ENCODE measurements around the gene ARMS2.

Gene ARMS2

DNA sequence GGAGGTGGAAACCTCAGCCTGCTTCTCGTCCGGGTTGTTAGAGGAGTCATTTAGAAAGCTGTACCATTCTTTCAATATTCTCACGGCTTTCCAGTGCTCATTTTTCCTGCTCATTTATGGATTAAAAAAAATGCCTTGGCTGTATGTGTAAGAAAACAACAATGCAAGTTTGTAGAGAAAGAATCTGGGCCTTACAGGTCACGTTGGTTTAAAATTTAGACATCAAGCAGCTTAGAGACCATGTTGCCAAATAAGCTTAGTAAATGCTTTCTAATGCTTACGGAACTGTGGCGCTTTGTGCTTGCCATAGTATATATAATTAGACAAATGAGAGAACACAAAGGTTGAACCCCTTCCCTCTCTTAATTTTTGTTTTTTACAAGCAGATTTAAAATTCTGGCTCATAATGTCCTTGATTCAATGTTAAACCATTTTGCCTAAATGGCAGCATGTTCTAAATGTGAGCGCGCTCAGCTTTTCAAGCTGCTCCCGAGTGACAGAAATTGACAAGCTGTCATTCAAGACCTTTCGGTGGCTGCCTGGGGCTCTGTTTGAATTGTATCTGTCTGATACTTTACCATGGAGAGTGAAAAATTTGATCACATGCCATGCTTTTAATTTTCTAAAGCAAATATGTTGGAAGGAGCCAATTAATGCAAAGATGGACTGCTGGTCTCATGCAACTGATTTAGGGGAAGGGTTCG, 1.1 kb downstream of the ARMS2 start:
- DNase-seq: no peak

DNA sequence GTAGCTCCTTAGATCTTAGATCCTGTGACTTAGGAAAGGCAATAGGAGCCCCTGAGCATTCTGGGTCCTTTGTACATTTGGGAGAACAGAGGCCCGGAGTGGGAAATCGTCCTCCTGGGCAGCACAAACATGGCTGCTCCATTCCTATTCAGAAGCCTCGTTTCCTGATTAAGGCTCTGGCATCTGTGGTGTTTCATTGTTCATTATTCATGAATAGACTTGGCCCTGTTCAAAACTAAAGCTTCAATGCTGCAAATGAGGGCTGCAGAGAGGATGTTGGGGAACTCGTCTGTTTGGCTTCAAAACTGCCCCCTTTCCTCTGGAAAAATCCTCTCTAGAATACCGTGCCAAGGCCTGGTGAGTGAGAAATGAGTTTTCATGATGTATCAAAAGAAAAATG, 3.5 kb downstream of the ARMS2 start:
- DNase-seq: no peak

DNA sequence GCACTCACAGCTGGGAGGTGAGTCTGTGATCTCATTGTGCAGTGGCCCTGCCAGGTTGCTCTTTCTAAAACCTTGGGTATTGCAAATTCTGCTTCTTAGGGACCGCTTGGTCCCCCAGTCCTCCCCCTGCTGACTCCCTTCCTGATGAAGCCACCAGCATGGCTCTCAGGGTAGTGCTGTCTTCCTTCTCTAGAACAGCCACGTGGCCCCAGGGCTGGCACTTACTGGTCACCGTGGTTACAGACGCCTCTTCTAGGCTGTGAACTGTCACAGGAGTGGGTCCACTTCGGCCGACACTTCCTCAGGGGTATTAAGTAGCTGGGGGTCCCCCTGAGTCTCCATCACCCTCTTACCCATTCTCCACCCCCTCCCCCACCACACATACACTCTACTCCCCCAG, 4.2 kb downstream of the ARMS2 start:
- DNase-seq: no peak

DNA sequence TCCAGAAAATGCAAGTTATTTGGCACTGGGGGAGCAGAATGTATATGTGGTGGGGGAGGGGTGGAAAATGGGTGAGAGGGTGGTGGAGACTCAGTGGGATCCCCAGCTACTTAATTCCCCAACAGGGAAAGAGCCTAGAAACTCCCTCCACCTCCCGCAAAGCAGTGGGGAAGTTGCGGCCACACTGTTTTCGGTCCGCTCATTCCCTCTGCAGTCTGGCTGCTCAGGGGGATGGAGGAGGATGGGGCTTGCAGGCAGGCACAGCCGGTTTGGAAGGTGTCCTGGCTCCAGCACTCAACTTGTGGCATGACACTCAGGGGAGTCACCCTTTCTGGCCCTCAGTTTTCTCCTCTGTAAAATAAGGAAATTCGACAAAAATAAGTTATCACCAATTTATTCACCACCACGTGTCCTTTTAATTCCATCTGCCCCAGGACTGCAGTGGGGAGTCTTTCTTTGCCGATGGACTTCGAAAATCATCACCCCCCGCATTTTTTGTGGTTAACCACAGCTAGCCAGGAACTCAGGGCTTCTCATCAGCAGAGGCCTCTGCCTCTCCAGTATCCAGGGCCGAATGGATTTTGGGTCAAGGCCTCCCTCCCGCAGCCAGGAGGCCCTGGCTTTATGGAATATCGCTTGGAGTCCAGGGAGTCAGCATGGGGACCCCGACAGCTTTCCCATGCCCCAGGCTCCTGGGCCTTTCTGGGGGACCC, 5.3 kb downstream of the ARMS2 start:
- DNase-seq: no peak

DNA sequence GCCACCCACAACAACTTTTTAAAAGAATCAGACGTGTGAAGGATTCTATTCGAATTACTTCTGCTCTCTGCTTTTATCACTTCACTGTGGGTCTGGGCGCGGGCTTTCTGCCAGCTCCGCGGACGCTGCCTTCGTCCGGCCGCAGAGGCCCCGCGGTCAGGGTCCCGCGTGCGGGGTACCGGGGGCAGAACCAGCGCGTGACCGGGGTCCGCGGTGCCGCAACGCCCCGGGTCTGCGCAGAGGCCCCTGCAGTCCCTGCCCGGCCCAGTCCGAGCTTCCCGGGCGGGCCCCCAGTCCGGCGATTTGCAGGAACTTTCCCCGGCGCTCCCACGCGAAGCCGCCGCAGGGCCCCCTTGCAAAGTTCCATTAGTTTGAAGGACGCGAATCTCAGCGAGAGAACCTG, 6.4 kb downstream of the ARMS2 start:
- DNase-seq: no peak

DNA sequence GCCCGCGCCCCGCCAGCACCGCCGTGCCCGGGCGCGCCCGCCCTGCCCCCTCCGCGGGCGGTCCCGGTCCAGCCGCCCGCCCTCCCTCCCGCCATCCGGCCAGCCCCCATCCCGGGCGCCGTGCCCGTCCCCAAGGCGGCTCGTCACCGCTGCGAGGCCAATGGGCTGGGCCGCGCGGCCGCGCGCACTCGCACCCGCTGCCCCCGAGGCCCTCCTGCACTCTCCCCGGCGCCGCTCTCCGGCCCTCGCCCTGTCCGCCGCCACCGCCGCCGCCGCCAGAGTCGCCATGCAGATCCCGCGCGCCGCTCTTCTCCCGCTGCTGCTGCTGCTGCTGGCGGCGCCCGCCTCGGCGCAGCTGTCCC, 6.9 kb downstream of the ARMS2 start, which contains the start of gene HTRA1:
TSS of gene HTRA1 (plus strand) at position 187 of the 362 bp plus-strand sequence. CDS start at position 287, 100 bp downstream.
- DNase-seq: peak; percentile 83

DNA sequence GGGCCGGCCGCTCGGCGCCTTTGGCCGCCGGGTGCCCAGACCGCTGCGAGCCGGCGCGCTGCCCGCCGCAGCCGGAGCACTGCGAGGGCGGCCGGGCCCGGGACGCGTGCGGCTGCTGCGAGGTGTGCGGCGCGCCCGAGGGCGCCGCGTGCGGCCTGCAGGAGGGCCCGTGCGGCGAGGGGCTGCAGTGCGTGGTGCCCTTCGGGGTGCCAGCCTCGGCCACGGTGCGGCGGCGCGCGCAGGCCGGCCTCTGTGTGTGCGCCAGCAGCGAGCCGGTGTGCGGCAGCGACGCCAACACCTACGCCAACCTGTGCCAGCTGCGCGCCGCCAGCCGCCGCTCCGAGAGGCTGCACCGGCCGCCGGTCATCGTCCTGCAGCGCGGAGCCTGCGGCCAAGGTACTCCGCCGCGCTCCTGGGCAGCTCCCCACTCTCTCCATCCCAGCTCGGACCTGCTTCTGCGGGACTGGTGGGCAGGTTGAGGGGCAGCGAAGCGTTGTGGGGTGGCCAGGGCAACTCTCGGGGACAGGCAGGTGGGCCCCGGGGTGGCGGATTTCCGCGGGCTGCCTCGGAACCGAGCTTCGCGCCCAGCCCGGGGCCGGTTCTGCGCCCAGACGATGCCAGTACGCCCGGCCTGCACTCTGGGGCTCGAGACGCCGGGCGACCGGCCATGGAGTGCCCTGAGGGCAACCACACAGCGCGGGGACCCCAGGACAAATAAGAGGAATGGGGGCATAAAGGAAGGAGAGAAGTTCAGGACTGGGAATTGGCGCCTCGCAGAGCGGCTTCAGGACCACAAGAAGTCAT, 7.5 kb downstream of the ARMS2 start:
- DNase-seq: no peak

DNA sequence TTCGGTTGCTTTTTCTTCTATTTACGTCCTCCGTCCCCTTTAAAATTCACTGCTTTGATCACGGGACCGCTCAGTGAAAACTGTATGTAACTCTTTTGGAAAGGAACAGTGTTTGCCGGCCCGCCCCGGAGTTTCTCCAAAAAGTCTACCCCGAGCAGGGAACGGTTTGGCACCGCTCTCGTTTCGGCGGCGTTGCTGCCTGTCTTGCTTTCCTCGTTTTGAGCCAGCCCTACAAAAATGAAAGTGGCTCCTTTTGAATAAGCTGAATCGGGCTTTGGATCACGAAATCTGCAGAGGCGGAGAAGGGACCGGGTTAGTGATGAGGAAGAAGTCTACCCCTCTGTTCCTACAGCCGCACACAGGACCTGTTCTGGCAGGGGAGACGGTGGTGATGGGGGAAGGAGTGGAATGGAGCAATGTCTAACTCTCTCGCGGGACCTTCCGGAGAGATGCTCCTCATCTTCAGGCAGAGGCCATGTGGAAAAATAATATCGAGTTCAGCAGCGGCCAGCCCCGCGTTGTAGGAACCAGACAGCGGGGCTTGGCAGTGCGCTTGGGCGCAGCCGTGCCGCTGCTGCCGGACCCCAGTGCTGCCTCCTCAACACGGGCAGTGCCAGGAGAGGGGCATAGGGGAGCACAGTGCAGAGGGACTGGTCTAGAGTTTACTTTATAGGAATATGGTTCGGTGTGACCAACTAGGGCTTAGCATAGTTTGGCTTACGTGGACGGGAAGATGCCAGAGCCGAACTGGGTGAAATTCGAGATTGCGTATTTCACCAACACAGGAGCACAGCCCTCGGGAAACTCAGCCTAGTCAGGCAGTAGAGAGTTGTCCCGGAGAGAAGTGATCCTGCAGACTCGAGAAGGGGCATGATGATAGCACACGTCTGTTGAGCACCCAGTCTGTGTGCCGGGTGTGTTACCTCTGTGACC, 8.3 kb downstream of the ARMS2 start:
- peak; percentile 80 for DNase-seq

DNA sequence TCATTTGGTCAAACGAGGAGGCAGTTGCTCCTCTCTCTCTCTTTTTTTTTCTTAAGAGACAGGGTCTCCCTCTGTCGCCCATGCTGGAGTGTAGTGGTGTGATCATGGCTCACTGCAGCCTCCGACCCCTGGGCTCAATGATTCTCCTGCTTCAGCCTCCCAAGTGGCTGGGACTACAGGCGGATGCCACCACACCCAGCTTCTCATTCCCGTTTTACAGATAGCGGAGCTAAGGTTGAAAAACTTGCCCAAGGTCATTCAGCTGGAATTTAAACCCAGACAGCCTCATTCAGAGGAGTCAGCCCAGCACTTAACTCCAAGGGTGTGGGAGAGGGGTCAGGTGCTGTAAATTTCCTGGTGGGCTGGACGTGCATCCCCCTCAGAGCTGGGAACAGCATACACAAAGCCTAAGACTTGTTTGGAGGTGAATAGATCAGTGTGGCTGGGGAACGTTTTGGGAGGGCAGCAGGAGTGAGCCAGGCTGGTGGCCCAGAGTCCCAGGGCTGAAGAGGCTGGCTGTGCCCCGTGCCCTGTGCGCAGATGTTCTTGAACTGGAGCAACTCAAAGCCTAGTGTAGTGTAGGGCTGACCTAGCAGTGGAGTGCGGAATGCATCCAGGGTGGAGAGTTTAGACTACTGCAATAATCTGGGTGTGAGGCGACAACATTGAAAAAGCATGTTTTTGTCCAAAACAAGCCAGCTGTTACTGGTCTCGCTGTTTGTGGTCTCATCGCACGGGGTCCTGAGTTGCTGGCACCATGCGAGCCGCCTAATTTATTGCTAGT, 9.2 kb downstream of the ARMS2 start:
- DNase-seq: no peak

DNA sequence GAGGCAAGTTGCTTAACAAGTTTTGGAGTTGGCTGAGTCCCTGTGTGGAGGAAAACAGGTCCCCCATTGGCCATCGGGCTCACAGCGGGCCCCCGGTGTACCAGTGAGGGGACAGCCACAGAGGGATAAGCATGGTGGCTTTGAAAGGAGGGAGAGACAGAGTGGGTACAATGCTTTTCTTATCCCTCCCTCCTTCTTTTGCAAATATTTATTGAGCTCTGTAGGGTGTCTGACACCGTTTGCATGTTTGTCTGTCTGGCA, 9.7 kb downstream of the ARMS2 start:
- no peak for DNase-seq

DNA sequence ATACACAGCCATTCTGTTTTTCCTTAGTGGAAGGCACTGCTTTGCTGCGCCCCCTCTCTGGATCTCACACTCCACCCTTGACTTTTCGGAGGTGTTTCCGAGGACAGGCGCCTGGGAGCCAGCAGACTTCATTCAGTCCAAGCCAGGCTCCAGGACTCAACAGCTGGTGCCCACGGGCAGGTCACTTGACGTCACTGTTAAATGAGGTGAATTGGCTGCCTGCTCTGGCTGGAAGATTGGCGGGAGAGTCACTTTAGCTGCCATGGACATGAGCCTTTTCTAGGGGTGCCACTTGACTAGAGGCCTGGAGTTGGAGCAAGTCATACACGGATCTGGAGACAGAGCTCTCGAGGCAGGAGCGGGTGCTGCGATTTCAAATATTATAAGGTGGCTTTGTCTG, 10.1 kb downstream of the ARMS2 start:
- DNase-seq: no peak

DNA sequence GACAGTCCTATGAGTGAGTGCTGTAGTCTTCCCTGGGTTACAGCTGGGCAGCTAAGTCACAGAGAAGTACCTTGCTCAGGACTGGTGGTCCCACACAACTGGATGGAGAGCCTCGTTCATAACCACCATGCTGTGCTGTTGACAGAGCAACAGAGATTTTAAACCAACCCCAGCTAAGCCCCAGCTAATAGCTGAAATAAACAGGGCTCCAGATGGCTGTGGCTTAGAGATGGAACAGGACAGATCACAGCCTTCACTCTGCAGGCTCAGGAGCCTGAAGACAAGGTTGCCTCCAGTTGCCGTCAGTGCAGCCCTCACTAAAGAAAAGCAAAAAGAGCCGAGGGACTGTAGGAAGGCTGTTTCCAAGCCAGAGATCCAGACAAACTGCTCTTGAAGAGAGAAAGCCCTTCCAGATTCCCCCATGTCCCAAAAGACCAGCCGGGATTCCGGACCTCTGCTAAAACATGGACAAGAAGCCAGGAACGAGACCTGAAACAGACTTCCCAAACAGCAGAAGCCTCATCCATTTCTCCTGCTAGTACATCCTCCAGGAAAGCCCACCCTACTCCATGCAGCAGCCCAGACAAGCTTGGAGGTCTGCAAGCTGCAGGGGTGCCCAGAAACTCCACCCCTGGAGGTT, 11.1 kb downstream of the ARMS2 start:
- no peak for DNase-seq

DNA sequence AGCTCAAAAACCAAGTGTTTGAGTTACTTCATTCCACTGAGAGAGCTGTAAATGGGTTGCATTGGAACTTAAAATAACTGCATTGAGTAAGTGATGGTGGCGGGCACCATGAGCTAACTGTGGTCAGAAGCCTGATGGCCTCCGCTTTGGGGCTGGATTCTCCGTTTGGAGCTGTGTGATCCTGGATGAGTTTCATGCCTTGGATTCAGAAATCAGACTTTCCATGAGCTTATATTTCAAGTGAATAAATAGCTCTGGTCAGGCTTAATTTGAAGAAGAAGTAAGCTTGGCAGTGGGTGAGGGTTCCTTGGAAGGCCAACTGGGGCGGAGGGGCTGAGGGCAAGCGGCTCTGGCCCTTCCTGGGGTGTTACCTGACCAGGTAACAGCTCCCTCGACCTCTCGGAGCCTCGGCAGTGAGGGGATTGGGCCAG, 12.5 kb downstream of the ARMS2 start:
- no peak for DNase-seq

DNA sequence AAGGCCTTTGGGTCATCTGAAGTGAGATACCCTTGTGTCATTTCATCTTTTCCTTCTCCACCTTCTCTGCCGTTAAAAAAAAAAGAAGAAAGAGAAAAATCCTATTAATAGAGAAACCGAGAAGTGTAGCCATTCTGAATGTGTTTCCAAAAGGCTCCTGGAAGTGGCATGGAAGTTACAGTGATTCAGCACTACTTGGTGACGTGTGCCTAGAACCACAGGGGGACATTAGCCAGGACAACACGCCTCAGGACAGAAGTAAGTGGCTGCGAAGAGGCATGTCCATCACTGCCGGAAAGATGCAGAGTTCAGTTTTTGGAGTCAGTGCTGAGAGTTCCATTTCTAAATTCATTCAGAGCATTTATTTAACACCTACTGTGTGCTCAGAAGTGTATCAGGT, 13.2 kb downstream of the ARMS2 start:
- DNase-seq: no peak

DNA sequence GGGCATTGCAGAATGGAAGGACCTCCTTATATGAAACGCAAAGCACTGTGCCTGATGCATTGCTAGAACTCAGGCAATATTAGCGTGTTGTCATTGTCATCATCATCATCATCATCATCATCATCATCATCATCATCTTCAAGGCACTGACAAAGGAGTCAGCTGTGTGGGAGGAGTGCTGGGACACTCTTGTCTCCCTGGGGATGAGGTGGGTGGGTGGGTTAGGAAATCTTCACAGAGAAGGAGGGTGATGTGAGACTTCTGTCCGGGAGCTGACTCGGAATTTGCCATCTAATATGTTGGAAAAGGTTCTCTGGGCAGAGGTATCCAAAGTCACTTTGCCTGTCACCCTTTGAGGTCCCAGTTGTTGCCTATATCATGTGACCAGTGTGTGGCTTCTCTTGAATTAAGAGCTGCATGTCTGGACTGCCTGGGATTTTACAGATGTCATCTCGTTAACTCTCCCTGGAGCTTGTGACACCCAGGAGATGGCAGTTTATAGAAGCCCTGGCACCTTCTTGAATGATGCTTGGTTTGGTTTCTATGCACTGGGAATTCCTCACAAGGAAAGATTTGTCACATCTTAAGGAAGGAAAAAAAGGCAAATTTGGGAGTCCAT, 14.0 kb downstream of the ARMS2 start:
- DNase-seq: no peak

DNA sequence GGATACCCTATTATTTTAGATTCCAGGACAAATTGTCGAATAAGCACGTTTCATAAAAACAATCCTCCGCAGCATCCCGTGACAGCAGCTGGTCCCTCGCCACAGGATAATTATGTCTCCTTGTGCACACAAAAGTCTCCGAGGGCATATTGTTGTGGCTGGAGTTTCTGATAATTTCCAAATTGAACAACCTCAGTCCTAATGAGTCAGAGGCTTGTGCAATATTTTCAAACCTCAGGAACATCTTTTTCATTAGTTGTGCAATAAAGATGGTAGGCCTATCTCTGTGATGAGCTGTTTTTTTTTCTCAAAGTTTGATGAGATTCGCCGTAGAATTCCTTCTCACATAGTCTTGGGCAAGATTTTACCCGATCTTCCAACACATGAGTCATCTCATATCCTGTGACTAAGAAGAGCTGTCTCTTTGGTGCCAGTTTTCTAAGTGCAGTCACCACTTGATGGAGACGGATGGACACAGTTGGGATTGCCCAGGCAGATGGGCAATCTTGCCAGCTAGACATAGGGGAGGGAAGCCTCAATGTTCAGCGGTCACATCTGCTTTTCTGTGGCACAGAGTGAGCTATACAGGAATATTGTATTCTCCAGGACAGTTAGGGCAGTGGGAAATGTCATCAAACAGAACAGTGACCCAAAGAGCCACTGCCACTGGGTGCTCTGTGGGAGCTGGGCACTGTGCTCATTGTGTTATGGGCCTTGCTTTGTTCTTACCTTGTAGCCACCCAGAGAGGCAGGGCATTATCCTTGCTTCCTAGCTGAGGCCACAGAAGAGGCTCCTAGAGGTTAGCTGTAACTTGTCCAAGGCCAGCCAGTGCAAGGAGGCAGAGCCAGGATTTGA, 14.7 kb downstream of the ARMS2 start:
- DNase-seq: no peak

DNA sequence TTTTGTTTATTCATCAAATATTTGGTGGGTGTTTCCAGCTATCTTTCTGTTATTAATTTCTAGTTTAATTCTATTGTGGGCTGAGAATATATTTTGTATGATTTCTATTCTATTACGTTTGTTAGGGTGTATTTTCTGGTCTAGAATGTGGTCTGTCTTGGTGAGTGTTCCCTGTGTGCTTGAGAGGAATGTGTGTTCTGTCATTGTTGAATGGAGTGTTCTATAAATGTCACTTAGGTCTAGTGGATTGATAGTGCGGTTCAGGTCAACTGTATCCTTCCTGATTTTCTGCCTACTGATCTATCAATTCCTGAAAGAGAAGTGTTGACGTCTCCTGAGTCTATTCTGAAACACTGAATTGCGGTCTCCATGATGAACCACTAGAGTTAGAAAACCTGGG, 15.4 kb downstream of the ARMS2 start:
- DNase-seq: no peak

DNA sequence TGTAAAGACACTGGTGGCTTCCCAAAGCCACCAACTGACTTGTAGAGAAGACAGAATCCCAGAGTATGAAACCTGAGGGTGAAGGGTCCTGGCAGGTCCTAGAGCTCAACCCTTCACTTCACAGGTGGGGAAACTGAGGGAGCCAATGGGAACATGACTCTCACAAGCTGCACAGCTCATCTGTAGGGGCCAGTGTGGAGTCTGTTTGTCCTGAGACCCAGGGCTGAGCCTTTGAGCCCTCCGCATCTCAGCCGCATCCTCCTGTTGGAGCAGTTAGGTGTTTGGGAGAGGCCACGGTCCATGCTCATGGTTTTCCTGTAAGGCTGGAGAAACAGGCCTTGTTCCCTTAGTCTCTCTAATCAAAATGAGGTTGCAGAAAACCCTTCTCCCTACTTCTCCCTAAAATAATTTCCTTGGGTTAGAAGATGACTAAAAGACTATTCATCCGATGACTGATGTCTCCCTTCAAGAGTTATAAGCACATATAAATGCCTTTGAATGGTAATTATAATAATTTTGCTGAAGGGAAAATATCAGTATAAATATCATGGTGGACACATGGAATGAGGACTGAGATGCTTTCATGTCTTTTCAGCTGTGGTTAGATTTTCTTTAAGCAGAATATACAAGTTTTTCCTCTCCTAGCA, 17.2 kb downstream of the ARMS2 start:
- peak; percentile 26 for DNase-seq

DNA sequence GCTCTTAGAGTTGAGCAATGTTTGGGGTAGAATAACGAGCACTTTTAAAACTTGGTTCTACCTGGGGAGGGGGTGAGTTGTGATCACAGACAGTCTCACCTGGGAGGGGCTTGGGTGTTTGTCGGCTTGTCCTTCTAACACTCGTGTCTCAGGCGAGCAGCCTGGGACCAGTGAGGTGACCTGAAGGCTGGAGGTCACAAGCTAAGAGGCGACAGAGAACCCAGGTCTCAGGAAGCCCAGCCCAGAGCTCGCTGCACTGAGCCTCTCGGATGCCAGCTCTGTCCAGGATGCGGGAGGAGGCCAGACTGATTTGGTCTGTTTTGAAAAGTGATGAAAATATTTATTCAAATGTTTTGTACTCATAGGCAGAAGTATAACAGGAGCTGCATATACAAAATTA, 18.7 kb downstream of the ARMS2 start:
- peak; percentile 18 for DNase-seq
